Tracheal epithelial cell (primary cell): ENCODE data around the gene SLC22A7. TPM values are rescaled to one million over a fixed set of nuclear protein-coding genes. Genes with fewer than 3 reads are reported as not detected.

Source experiments
- total RNA-seq: library from RNA; depleted of rRNA; stranded (reverse); fragments of >200 nt; gene quantifications from 2 replicates; pipeline ENCODE4 v1.2.1, GENCODE V29; 2014

The SLC22A7 gene, protein sequence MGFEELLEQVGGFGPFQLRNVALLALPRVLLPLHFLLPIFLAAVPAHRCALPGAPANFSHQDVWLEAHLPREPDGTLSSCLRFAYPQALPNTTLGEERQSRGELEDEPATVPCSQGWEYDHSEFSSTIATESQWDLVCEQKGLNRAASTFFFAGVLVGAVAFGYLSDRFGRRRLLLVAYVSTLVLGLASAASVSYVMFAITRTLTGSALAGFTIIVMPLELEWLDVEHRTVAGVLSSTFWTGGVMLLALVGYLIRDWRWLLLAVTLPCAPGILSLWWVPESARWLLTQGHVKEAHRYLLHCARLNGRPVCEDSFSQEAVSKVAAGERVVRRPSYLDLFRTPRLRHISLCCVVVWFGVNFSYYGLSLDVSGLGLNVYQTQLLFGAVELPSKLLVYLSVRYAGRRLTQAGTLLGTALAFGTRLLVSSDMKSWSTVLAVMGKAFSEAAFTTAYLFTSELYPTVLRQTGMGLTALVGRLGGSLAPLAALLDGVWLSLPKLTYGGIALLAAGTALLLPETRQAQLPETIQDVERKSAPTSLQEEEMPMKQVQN
- total RNA-seq = not detected in 2 replicates

DNA sequence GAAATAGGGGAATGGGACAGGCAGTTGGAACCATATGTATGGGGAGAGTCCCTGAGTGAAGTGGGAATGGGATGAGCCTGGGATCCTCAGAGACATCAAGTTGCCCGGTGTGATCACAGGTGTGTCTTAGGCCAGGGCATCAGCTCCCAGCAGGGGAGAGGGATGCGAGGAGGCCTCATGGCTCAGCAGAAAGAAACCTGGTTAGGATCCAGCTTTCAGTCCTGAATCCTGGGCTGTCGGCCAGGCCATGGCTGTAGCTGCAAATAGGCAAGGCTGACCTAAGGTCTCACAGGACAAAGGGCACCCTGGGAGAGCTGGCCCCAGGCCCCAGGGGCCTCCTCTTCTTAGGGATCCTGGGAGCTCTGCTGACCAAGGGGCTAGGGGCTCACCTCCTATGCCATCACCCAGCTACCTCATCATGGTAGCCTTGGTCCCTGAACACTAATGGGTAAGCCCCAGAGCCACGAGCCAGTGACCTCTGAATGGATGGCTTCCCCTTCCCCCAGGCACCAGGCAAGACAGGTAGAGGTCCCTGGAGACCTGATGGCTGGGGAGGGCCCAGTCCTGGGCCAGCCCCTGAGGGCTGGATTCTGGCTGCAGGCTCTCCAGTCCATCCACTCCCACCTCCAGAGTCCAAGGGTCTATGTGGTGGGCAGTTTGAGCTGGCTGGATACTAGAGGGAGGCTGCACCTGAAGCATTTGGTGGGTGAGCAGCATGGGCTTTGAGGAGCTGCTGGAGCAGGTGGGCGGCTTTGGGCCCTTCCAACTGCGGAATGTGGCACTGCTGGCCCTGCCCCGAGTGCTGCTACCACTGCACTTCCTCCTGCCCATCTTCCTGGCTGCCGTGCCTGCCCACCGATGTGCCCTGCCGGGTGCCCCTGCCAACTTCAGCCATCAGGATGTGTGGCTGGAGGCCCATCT, at the start of gene SLC22A7:
TSS of gene SLC22A7 (plus strand) at position 617 of the 921 bp plus-strand sequence. CDS start at position 716, 99 bp downstream.

DNA sequence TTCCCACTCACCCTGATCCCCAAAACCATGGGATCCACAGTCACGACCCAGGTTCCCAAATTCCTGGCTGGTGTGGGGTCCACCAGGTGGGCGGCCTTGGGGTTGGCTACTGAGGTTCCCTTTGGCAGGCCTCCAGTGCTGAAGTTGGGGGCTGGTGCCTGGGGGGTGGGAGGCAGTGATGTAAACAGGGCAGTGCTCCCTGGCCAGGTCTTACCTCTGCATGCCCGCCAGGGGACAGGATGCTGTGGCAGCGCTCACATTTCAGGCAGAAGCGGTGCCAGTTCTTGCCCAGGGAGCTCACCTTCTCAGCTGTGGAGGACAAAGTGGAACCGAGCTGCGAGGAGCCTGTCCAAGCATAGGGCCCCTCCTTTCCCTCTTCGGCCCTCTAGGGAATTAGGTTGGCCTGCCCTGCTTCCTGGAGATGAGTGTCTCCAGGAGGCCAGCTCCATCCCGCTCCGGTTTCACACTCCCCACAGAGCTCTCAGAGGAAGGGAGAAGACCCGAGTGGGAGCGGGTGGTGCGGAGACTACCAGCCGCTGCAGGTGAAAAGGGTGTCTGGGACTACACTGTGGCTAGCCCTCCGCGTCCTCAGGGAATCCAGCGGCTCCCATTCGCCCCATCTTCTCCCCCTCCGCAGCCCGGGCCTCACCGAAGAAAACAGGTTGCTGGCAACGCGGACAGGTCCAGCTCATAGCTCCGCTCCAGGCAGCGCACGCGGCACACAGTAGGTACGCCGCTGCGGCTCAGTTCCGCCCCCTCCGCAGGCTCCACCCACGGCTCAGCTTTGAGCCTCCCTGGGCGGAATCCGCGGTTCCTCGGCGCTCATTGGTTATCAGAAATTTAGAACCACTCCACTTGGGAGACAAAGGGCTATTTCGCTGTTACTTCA, 10.3 kb downstream of the SLC22A7 start, which contains the start of gene CRIP3:
TSS of gene CRIP3 (minus strand) at position 726 of the 889 bp plus-strand sequence. CDS start at position 692, 34 bp downstream.

Other genes with a start within 250 kb of the SLC22A7 start
- gene CUL7, start 244.4 kb upstream of the SLC22A7 start, total RNA-seq = 19.2 and 23.6 TPM in 2 replicates
- gene MRPL2, start 238.8 kb upstream of the SLC22A7 start, total RNA-seq = 13.5 and 19.6 TPM in 2 replicates
- 10.6 and 11.7 TPM in 2 replicates for gene KLC4, start 238.6 kb upstream of the SLC22A7 start, total RNA-seq
- gene PTK7, start 221.9 kb upstream of the SLC22A7 start, total RNA-seq = 63.7 and 121 TPM in 2 replicates
- gene SRF, start 127.0 kb upstream of the SLC22A7 start, total RNA-seq = 12.4 and 13.7 TPM in 2 replicates
- gene CUL9, start 116.1 kb upstream of the SLC22A7 start, total RNA-seq = 29.9 and 38.6 TPM in 2 replicates
- 43.7 and 64.1 TPM in 2 replicates for gene DNPH1, start 68.8 kb upstream of the SLC22A7 start, total RNA-seq
- gene TTBK1, start 54.8 kb upstream of the SLC22A7 start, total RNA-seq = not detected in 2 replicates
- gene CRIP3, start 10.6 kb downstream of the SLC22A7 start, total RNA-seq = not detected in 2 replicates
- 3.0 and 3.1 TPM in 2 replicates for gene ZNF318, start 71.4 kb downstream of the SLC22A7 start, total RNA-seq
- 11.3 and 15.6 TPM in 2 replicates for gene ABCC10, start 129.3 kb downstream of the SLC22A7 start, total RNA-seq
- gene DLK2, start 157.3 kb downstream of the SLC22A7 start, total RNA-seq = 3.1 and 5.3 TPM in 2 replicates
- gene TJAP1, start 179.3 kb downstream of the SLC22A7 start, total RNA-seq = 4.6 and 4.9 TPM in 2 replicates
- under 0.01 and 0.24 TPM in 2 replicates for gene LRRC73, start 212.1 kb downstream of the SLC22A7 start, total RNA-seq
- 40.9 and 52.3 TPM in 2 replicates for gene YIPF3, start 218.7 kb downstream of the SLC22A7 start, total RNA-seq
- gene POLR1C, start 218.8 kb downstream of the SLC22A7 start, total RNA-seq = 31.6 and 33.5 TPM in 2 replicates